Chondrocyte (in vitro differentiated cells): Measurements from ENCODE around the gene TNFRSF1B. TPM values are rescaled to one million over a fixed set of nuclear protein-coding genes. Genes with fewer than 3 reads are reported as not detected.
"Not testable (repeated sequence)": the region's sequence is repeated elsewhere in the genome, so short reads cannot be mapped to it uniquely, and the experiment has no call there.

Source experiments
- DNase-seq: peaks from one replicate; pipeline ENCODE4 v3.0.0; 2021; ENCODE audit warnings: mixed read lengths, low spot score
- H3K27ac Mint-ChIP-seq: one replicate; pipeline ENCODE4 v1.8.0; 2021; ENCODE audit warnings: mild to moderate bottlenecking, moderate library complexity, mixed read lengths; ENCODE audit not compliant: unreplicated experiment
- H3K27me3 Mint-ChIP-seq: 2 replicates; pipeline ENCODE4 v1.8.0; 2021; ENCODE audit warnings: low read depth, mixed read lengths
- H3K36me3 Mint-ChIP-seq: 2 replicates; pipeline ENCODE4 v1.8.0; 2021; ENCODE audit warnings: low read depth, mixed read lengths
- H3K4me1 Mint-ChIP-seq: 2 replicates; pipeline ENCODE4 v1.8.0; 2021; ENCODE audit warnings: low read depth, mild to moderate bottlenecking, mixed read lengths
- H3K4me3 Mint-ChIP-seq: one replicate; pipeline ENCODE4 v1.8.0; 2021; ENCODE audit warnings: mild to moderate bottlenecking, moderate library complexity, mixed read lengths; ENCODE audit not compliant: unreplicated experiment
- H3K9me3 Mint-ChIP-seq: 2 replicates; pipeline ENCODE4 v1.8.0; 2021; ENCODE audit warnings: low read depth, mixed read lengths
- total RNA-seq: library from RNA; stranded (reverse); gene quantifications from 3 replicates; pipeline ENCODE4 v1.2.1, GENCODE V29; 2021
- TF ChIP-seq, protein P1 (sequence below): fragments of 200-600 bp; sonication (generic); IDR thresholded peaks from 2 replicates; pipeline ENCODE4 v1.5.0; 2021; ENCODE audit warnings: antibody characterized with exemption, mild to moderate bottlenecking, moderate library complexity

TNFRSF1B gene
- total RNA-seq, 1 donor from 2014 or later, result 0.22 TPM

DNA sequence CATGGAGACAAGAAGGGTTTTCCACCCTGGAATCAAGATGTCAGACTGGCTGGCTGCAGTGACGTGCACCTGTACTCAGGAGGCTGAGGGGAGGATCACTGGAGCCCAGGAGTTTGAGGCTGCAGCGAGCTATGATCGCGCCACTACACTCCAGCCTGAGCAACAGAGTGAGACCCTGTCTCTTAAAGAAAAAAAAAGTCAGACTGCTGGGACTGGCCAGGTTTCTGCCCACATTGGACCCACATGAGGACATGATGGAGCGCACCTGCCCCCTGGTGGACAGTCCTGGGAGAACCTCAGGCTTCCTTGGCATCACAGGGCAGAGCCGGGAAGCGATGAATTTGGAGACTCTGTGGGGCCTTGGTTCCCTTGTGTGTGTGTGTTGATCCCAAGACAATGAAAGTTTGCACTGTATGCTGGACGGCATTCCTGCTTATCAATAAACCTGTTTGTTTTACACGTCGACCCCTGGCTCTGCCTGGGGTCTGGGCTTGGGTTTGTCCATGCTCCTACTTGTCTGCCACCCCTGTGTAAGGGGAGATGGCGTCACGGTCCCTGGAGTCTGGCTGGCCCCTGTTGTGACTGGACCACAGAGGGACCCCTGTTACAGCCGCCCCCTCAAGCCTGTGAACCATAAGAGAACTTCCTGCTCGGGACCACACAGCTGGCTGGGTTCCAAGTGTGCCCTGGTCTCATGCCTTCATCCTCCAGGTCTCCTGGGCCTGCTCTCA lies 42.1 kb downstream of the TNFRSF1B start:
- no peak for DNase-seq
- peaks cover 29% of the 10 kb centered on the region for H3K27me3 Mint-ChIP-seq
- TF ChIP-seq, protein P1, sequence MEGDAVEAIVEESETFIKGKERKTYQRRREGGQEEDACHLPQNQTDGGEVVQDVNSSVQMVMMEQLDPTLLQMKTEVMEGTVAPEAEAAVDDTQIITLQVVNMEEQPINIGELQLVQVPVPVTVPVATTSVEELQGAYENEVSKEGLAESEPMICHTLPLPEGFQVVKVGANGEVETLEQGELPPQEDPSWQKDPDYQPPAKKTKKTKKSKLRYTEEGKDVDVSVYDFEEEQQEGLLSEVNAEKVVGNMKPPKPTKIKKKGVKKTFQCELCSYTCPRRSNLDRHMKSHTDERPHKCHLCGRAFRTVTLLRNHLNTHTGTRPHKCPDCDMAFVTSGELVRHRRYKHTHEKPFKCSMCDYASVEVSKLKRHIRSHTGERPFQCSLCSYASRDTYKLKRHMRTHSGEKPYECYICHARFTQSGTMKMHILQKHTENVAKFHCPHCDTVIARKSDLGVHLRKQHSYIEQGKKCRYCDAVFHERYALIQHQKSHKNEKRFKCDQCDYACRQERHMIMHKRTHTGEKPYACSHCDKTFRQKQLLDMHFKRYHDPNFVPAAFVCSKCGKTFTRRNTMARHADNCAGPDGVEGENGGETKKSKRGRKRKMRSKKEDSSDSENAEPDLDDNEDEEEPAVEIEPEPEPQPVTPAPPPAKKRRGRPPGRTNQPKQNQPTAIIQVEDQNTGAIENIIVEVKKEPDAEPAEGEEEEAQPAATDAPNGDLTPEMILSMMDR, result peak; percentile 98
- H3K9me3 Mint-ChIP-seq, result no peaks in the 10 kb centered on the region
- no peak overlapping the region for H3K4me3 Mint-ChIP-seq
- no peak overlapping the region for H3K27ac Mint-ChIP-seq
- H3K4me1 Mint-ChIP-seq, result no peaks in the 10 kb centered on the region
- H3K36me3 Mint-ChIP-seq, result no peaks in the 10 kb centered on the region

DNA sequence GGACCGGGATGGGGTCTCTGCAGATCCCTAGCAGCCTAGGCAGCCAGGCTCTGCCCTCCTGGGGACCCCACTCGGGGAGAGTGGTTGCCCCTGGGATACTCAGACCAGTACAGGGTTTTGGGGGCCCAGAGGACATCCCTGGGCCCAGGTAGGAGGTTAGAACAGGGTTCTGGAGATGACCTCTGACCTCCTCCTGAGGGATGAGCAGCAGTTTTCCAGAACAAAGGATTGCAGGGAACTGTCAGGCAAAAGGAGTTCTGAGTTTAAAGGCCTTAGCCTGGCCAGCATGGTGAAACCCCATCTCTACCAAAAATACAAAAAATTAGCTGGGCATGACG lies 42.7 kb downstream of the TNFRSF1B start:
- DNase-seq, result no peak
- TF ChIP-seq, protein P1, result no peak
- no peaks in the 10 kb centered on the region for H3K4me1 Mint-ChIP-seq
- H3K27me3 Mint-ChIP-seq, result peaks cover 31% of the 10 kb centered on the region
- H3K4me3 Mint-ChIP-seq, result no peak overlapping the region
- H3K9me3 Mint-ChIP-seq, result no peaks in the 10 kb centered on the region
- no peak overlapping the region for H3K27ac Mint-ChIP-seq
- no peaks in the 10 kb centered on the region for H3K36me3 Mint-ChIP-seq

DNA sequence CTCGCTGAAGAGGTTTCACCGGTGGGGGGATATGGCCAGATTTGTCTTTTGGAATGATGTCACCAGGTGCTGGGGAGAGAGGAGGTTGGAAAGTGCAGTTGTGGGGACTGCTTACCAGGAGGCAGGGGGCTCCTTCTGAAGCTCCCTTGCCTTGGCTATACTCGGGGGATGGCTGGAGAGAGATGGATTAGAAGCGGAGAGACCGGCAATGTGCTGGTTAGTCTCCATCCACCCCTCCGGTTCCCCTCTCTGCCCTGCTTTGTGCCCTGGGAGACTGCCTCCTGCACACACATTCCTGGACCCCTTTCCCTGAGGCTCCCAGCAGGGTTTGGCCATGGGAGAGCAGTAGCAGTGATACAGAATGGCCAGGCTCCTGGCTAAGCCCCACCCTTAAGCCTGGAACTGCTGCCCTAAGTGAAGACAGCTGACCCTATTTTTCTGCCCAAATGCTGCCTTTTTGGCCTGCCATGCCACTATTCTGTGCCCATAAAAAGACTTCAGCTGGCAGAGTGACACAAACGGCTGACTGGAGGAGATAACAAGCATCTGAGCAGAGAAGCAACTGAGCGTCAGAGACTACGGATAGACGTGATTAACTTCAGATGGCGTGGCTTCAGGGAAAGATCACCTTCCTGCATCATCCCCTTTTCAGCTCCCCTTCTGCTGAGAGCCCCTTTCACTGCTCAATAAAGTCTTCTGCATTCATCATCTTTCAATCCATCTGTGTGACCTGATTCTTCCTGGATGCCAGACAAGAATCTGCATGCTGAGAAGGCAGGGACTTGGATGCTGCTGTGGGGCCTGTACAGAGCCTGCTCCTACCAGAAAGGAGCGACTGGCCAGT lies 48.5 kb downstream of the TNFRSF1B start:
- H3K9me3 Mint-ChIP-seq, result peaks cover 12% of the 10 kb centered on the region
- DNase-seq, result no peak
- peaks cover 51% of the 10 kb centered on the region for H3K27me3 Mint-ChIP-seq
- H3K27ac Mint-ChIP-seq, result no peak overlapping the region
- no peaks in the 10 kb centered on the region for H3K4me1 Mint-ChIP-seq
- TF ChIP-seq, protein P1, result no peak
- no peak overlapping the region for H3K4me3 Mint-ChIP-seq
- H3K36me3 Mint-ChIP-seq, result no peaks in the 10 kb centered on the region

DNA sequence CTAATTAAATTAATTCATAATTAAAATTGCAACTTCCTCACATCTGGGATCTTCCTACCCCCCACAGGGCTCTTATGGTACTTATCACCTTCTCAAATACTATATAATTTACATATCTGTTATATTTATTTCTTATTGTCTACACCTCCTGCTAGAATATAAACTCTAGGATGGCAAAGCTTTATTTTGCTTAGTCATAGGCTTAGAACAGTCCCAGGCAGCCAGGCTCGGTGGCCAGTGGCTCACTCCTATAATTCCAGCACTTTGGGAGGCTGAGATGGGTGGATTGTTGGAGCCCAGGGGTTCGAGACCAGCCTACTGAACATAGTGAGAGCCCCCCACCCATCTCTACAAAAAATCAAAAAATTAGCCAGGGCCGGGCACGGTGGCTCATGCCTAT lies 53.0 kb downstream of the TNFRSF1B start:
- no peak for DNase-seq
- TF ChIP-seq, protein P1, result no peak
- Mint-ChIP-seq H3K27ac (no peak overlapping the region), H3K4me1 (no peaks in the 10 kb centered on the region), H3K4me3 (no peak overlapping the region), H3K9me3 (peaks cover 12% of the 10 kb centered on the region), H3K36me3 (no peaks in the 10 kb centered on the region), H3K27me3 (peaks cover 29% of the 10 kb centered on the region)

DNA sequence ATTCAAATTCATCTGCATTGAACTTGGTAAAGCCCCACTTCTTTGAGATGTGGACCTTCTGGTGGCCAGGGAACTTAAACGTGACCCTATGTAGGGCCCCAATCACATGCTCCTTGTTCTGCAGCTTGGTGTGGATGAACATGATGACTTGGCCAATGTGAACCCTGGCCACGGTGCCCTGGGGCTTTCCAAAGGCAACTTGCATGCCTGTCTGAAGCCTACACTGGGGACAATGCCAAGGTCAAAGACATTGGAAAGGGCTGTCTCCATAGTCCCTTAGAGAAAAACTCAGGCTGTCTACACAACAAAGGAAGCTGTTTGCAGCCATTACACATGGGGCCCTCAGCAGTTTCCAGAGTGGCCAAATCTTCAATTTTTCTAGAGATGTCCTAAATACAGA lies 54.1 kb downstream of the TNFRSF1B start:
- H3K4me1 Mint-ChIP-seq, result no peaks in the 10 kb centered on the region
- peaks cover 4% of the 10 kb centered on the region for H3K9me3 Mint-ChIP-seq
- TF ChIP-seq, protein P1, result no peak
- H3K27me3 Mint-ChIP-seq, result peaks cover 19% of the 10 kb centered on the region
- H3K36me3 Mint-ChIP-seq, result no peaks in the 10 kb centered on the region
- no peak overlapping the region for H3K4me3 Mint-ChIP-seq
- no peak overlapping the region for H3K27ac Mint-ChIP-seq
- DNase-seq, result no peak

DNA sequence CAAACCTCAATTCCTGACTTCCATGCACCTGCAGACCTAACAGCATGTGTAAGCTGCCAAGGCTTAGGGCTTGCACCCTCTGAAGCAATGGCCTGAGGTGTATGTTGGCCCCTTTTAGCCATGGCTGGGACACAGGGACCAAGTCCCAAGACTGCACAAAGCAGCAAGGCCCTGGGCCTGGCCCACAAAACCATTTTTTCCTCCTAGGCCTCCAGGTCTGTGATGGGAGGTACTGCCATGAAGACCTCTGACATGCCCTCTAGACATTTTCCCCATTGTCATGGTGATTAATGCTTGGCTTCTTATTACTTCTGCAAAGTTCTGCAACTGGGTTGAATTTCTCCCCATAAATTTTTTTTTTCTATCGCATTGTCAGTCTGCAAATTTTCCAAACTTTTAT lies 55.9 kb downstream of the TNFRSF1B start:
- not testable (repeated sequence) for H3K27ac Mint-ChIP-seq, H3K4me3 Mint-ChIP-seq, DNase-seq, H3K36me3 Mint-ChIP-seq, H3K9me3 Mint-ChIP-seq, H3K4me1 Mint-ChIP-seq, H3K27me3 Mint-ChIP-seq

DNA sequence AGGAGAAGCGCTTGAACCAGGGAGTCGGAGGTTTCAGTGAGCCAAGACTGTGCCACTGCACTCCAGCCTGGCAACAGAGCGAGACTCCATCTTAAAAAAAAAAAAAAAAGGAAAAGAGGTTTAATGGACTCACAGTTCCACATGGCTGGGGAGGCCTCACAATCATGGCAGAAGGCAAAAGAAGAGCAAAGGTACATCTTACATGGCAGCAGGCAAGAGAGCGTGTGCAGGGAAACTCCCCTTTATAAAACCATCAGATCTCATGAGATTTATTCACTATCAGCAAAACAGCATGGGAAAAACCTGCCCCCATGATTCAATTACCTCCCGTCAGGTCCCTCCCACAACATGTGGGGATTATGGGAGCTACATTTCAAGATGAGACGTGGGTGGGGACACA lies 57.3 kb downstream of the TNFRSF1B start:
- not testable (repeated sequence) for H3K4me3 Mint-ChIP-seq, H3K27ac Mint-ChIP-seq, H3K27me3 Mint-ChIP-seq, H3K4me1 Mint-ChIP-seq, DNase-seq, H3K36me3 Mint-ChIP-seq, H3K9me3 Mint-ChIP-seq
